IMR-90 (cell line): ENCODE data around the gene PRKCA. TPM values are rescaled to one million over a fixed set of nuclear protein-coding genes. Genes with fewer than 3 reads are reported as not detected.

ENCODE experiments used
- ATAC-seq: fragments of 200-7000 bp; cut with Tn5 transposase; 2 replicates; pipeline ENCODE4 v1.9.1; 2020; ENCODE audit warnings: low read depth, mild to moderate bottlenecking, moderate library complexity
- BruUV-seq: library from RNA; stranded (reverse); fragments of 400-500 nt; replicated peaks from 2 replicates; lab custom pipeline; 2021; lab: Mats Ljungman, UMichigan
- CTCF ChIA-PET: fragments of 300-600 bp; formaldehyde crosslinking; extraction: SDS; loops from one replicate; lab custom pipeline; 2021; ENCODE audit warnings: antibody characterized with exemption; lab: Yijun Ruan, JAX
- POLR2A ChIA-PET: fragments of 300-600 bp; sonication (Branson Sonifier 250); formaldehyde crosslinking; loops from one replicate; lab custom pipeline; 2022; ENCODE audit warnings: antibody characterized with exemption; ENCODE audit not compliant: unreplicated experiment; lab: Charles Lee
- DNase-seq: peaks from one replicate; pipeline ENCODE4 v3.0.0; 2013
- H2AFZ ChIP-seq: replicated peaks from 2 replicates; pipeline ENCODE3; 2013; ENCODE audit warnings: low read length, mild to moderate bottlenecking; ENCODE audit not compliant: poor library complexity
- H2AK5ac ChIP-seq: 2 replicates; pipeline ENCODE4 v1.6.1; 2013; ENCODE audit warnings: low read depth, low read length, inconsistent platforms
- H2AK9ac ChIP-seq: replicated peaks from 2 replicates; pipeline ENCODE3; 2013; ENCODE audit warnings: mild to moderate bottlenecking, low read depth, low read length, moderate library complexity; ENCODE audit not compliant: poor library complexity
- H2BK120ac ChIP-seq: 2 replicates; pipeline ENCODE4 v1.6.1; 2013; ENCODE audit warnings: low read depth, low read length, inconsistent platforms
- H2BK15ac ChIP-seq: 3 replicates; pipeline ENCODE4 v1.6.1; 2013; ENCODE audit warnings: low read depth, low read length, inconsistent platforms
- H2BK20ac ChIP-seq: 2 replicates; pipeline ENCODE4 v1.6.1; 2013; ENCODE audit warnings: low read depth, mild to moderate bottlenecking, inconsistent platforms, low read length, moderate library complexity
- H2BK5ac ChIP-seq: 2 replicates; pipeline ENCODE4 v1.6.1; 2013; ENCODE audit warnings: mild to moderate bottlenecking, low read depth, low read length, inconsistent platforms; ENCODE audit not compliant: poor library complexity, severe bottlenecking
- H3K14ac ChIP-seq: replicated peaks from 2 replicates; pipeline ENCODE4 v1.6.1; 2013; ENCODE audit warnings: low read depth, low read length, inconsistent platforms
- H3K18ac ChIP-seq: 2 replicates; pipeline ENCODE4 v1.6.1; 2013; ENCODE audit warnings: low read depth, low read length, control low read depth
- H3K23ac ChIP-seq: 2 replicates; pipeline ENCODE4 v1.6.1; 2013; ENCODE audit warnings: low read depth, low read length, inconsistent platforms
- H3K27ac ChIP-seq: 2 replicates; pipeline ENCODE4 v1.5.1; 2013; ENCODE audit warnings: mild to moderate bottlenecking, control low read depth, low read length; ENCODE audit not compliant: insufficient read depth
- H3K27me3 ChIP-seq: 2 replicates; pipeline ENCODE4 v1.6.1; 2013; ENCODE audit warnings: low read length; ENCODE audit not compliant: control insufficient read depth, insufficient read depth
- H3K36me3 ChIP-seq: 2 replicates; pipeline ENCODE4 v1.6.1; 2013; ENCODE audit warnings: low read length, mixed read lengths; ENCODE audit not compliant: control insufficient read depth, insufficient read depth
- H3K4ac ChIP-seq: 2 replicates; pipeline ENCODE4 v1.6.1; 2013; ENCODE audit warnings: low read depth, low read length, inconsistent platforms
- H3K4me1 ChIP-seq: 2 replicates; pipeline ENCODE4 v1.6.1; 2013; ENCODE audit warnings: low read length, mixed read lengths; ENCODE audit not compliant: control insufficient read depth, insufficient read depth
- H3K4me2 ChIP-seq: 2 replicates; pipeline ENCODE4 v1.6.1; 2013; ENCODE audit warnings: low read depth, mild to moderate bottlenecking, control low read depth, low read length, moderate library complexity
- H3K4me3 ChIP-seq: 2 replicates; pipeline ENCODE4 v1.5.1; 2013; ENCODE audit warnings: low read depth, mild to moderate bottlenecking, control low read depth, low read length, moderate library complexity; ENCODE audit not compliant: insufficient read depth
- H3K56ac ChIP-seq: 2 replicates; pipeline ENCODE4 v1.6.1; 2013; ENCODE audit warnings: low read length, inconsistent platforms; ENCODE audit not compliant: insufficient read depth; ENCODE audit errors: extremely low read depth
- H3K79me1 ChIP-seq, 2 experiments: 2 replicates each; pipeline ENCODE4 v1.6.1; 2013; ENCODE audit warnings: low read length in 2 of 2, inconsistent platforms in 1 of 2, low read depth in 1 of 2
- H3K9ac ChIP-seq: 2 replicates; pipeline ENCODE4 v1.6.1; 2013; ENCODE audit warnings: low read depth, low read length, control low read depth
- H3K9me1 ChIP-seq: 2 replicates; pipeline ENCODE4 v1.6.1; 2013; ENCODE audit warnings: low read length, inconsistent platforms; ENCODE audit not compliant: insufficient read depth
- H3K9me3 ChIP-seq: 2 replicates; pipeline ENCODE4 v1.6.1; 2013; ENCODE audit warnings: low read length; ENCODE audit not compliant: control insufficient read depth, insufficient read depth
- H4K20me1 ChIP-seq: 2 replicates; pipeline ENCODE4 v1.6.1; 2013; ENCODE audit warnings: low read length, inconsistent platforms; ENCODE audit not compliant: insufficient read depth
- H4K5ac ChIP-seq: 2 replicates; pipeline ENCODE4 v1.6.1; 2013; ENCODE audit warnings: mild to moderate bottlenecking, low read depth, low read length, control low read depth
- H4K8ac ChIP-seq, 2 experiments: 2 replicates each; pipeline ENCODE4 v1.6.1; 2013; ENCODE audit warnings: low read depth in 2 of 2, low read length in 2 of 2, control low read depth in 1 of 2, inconsistent platforms in 1 of 2
- H4K91ac ChIP-seq: 2 replicates; pipeline ENCODE4 v1.6.1; 2013; ENCODE audit warnings: low read depth, low read length, inconsistent platforms; ENCODE audit not compliant: insufficient read depth
- BHLHE40 ChIP-seq: fragments of 150-350 bp; IDR thresholded peaks from 2 replicates; pipeline ENCODE4 v1.6.1; 2016; ENCODE audit warnings: mild to moderate bottlenecking, low read depth, low read length
- CHD1 ChIP-seq: IDR thresholded peaks from 2 replicates; pipeline ENCODE4 v1.6.1; 2012; ENCODE audit warnings: low read depth, low read length, improper control_type of control experiment
- CTCF ChIP-seq: conservative IDR thresholded peaks from 2 replicates; pipeline ENCODE4 v1.5.1; 2012; ENCODE audit warnings: mild to moderate bottlenecking, low read depth, low read length, improper control_type of control experiment
- FOS ChIP-seq: fragments of 150-350 bp; IDR thresholded peaks from 2 replicates; pipeline ENCODE4 v1.6.1; 2016; ENCODE audit warnings: low read depth, low read length
- NFE2L2 ChIP-seq: fragments of 150-350 bp; IDR thresholded peaks from 2 replicates; pipeline ENCODE4 v1.6.1; 2016; ENCODE audit warnings: low read depth, mild to moderate bottlenecking, low read length
- POLR2A ChIP-seq: IDR thresholded peaks from 2 replicates; pipeline ENCODE4 v1.6.1; 2012; ENCODE audit warnings: mild to moderate bottlenecking, low read depth, low read length
- RFX5 ChIP-seq: IDR thresholded peaks from 2 replicates; pipeline ENCODE4 v1.8.0; 2012; ENCODE audit warnings: low read depth, mild to moderate bottlenecking, low read length, moderate library complexity
- SMC3 ChIP-seq: fragments of 150-350 bp; IDR thresholded peaks from 2 replicates; pipeline ENCODE4 v1.6.1; 2016; ENCODE audit warnings: low read depth, mild to moderate bottlenecking, antibody characterized with exemption, low read length, moderate library complexity
- WGBS, 2 experiments: methylation state at CpG; one replicate each; pipeline versions ENCODE4 v1.1.5 to v1.1.7; 2013; ENCODE audit warnings: missing lambda C conversion rate in 2 of 2; ENCODE audit not compliant: insufficient read length in 1 of 2; ENCODE audit errors: extremely low coverage in 2 of 2; 5-methylcytosine and 5-hydroxymethylcytosine counted together
- dilution Hi-C: fragments of 300-500 bp; cut with HindIII; formaldehyde crosslinking; loops from one replicate; pipeline ENCODE4 v1.14.3; 2018; ENCODE audit warnings: low sequenced_read_pairs; ENCODE audit not compliant: unreplicated experiment
- in situ Hi-C: fragments of 300-500 bp; cut with MboI; formaldehyde crosslinking; loops from 3 replicates; pipeline ENCODE4 v1.14.3; 2019; ENCODE audit warnings: low sequenced_read_pairs, inconsistent platforms, mixed read lengths
- intact Hi-C: fragments of 100-400 bp; cut with micrococcal nuclease; formaldehyde crosslinking; loops from 2 replicates; pipeline ENCODE4 v1.10.0; 2022
- polyA plus RNA-seq, 3 experiments: library from polyadenylated mRNA; depleted of rRNA; stranded (reverse); fragments of >200 nt; gene quantifications; 2 replicates each; pipeline ENCODE4 v1.2.3, GENCODE V29; 2012; ENCODE audit warnings: low replicate concordance in 1 of 3
- total RNA-seq: library from RNA; depleted of rRNA; stranded (reverse); fragments of >200 nt; gene quantifications from 2 replicates; pipeline ENCODE4 v1.2.3, GENCODE V29; 2012

Gene PRKCA
- total and polyA plus RNA-seq, 2 of the 4 experiments (the other 2 are of a cell fraction): 31.0 to 46.0 TPM

- BruUV-seq: no TSS peak
- dilution Hi-C loops: no loop called here
Observed at GRCh38 chr17:66520999-66521398, 218.6 kb downstream of the PRKCA start.

More at GRCh38 chr17:66520999-66521398, 218.6 kb downstream of the PRKCA start:
- Histone ChIP-seq H4K20me1 (peaks cover 28% of the 10 kb centered on the region), H3K79me1 (peaks cover 47 to 65% of the 10 kb centered on the region in 2 experiments), H2BK20ac (no peak overlapping the region), H3K4me1 (peaks cover 27% of the 10 kb centered on the region), H2AK9ac (no peak overlapping the region), H3K27ac (no peak overlapping the region), H3K4me2 (no peak overlapping the region), H3K4me3 (no peak overlapping the region), H2AK5ac (no peak overlapping the region), H4K5ac (no peak overlapping the region), H4K91ac (no peak overlapping the region), H3K9me1 (peaks cover 19% of the 10 kb centered on the region), H3K14ac (no peak overlapping the region), H2BK5ac (no peak overlapping the region), H3K18ac (no peak overlapping the region), H2BK120ac (no peak overlapping the region), H4K8ac (no peak overlapping the region), H3K9me3 (no peaks in the 10 kb centered on the region), H3K27me3 (no peaks in the 10 kb centered on the region), H3K9ac (no peak overlapping the region), H2AFZ (no peak overlapping the region), H3K56ac (no peak overlapping the region), H3K23ac (no peak overlapping the region), H3K4ac (no peak overlapping the region), H3K36me3 (0 out of 2 replicates have a peak, but pooled peaks cover 1% of the 10 kb centered on the region), H2BK15ac (no peak overlapping the region)
- in situ Hi-C loops (no loop called here), intact Hi-C loops (no loop called here)
- ChIA-PET POLR2A (no interaction called here), CTCF (no interaction called here)
- ATAC-seq: no peak
- no peak for DNase-seq
- WGBS, 2 experiments: no CpG with 5 or more reads among the region's 2 CpGs
- TF ChIP-seq CHD1 (no peak), FOS (no peak), RFX5 (no peak), SMC3 (no peak), NFE2L2 (no peak), BHLHE40 (no peak), CTCF (no peak), POLR2A (no peak)
